ENCODE results near the gene SOWAHA.
A peak's percentile ranks its signal among the peaks of the same experiment; 100 is the strongest.

Gene SOWAHA

GRCh38 chr5:132807163-132807838 is 5.8 kb upstream of the SOWAHA start:
- no peak for DNase-seq (ENCODE audit: low read depth)
- no peak overlapping the region for H3K4me3 ChIP-seq (ENCODE audit: low read length)
- no peak for TF ChIP-seq CTCF (IDR thresholded peaks at IDR 0.05; ENCODE audit: insufficient read depth, low read depth, low read length, missing control alignments)

- TF ChIP-seq CTCF (IDR thresholded peaks at IDR 0.05; ENCODE audit: insufficient read depth, low read depth, low read length, missing control alignments), result no peak
- no peak overlapping the region for H3K4me3 ChIP-seq (ENCODE audit: low read length)
Observed at GRCh38 chr5:132808448-132808847, 4.7 kb upstream of the SOWAHA start.

GRCh38 chr5:132808866-132809265 is 4.2 kb upstream of the SOWAHA start:
- no peak overlapping the region for H3K4me3 ChIP-seq (ENCODE audit: low read length)
- no peak for TF ChIP-seq CTCF (IDR thresholded peaks at IDR 0.05; ENCODE audit: insufficient read depth, low read depth, low read length, missing control alignments)
- DNase-seq (ENCODE audit: low read depth), result peak; percentile 42

More at GRCh38 chr5:132808448-132808847, 4.7 kb upstream of the SOWAHA start:
- peak; percentile 18 for DNase-seq (ENCODE audit: low read depth)

- DNase-seq (ENCODE audit: low read depth), result no peak
- H3K4me3 ChIP-seq (ENCODE audit: low read length), result no peak overlapping the region
- TF ChIP-seq CTCF (IDR thresholded peaks at IDR 0.05; ENCODE audit: insufficient read depth, low read depth, low read length, missing control alignments), result no peak
Observed at GRCh38 chr5:132810605-132811004, 2.5 kb upstream of the SOWAHA start.

- no peak overlapping the region for H3K4me3 ChIP-seq (ENCODE audit: low read length)
- DNase-seq (ENCODE audit: low read depth), result no peak
- TF ChIP-seq CTCF (IDR thresholded peaks at IDR 0.05; ENCODE audit: insufficient read depth, low read depth, low read length, missing control alignments), result no peak
Observed at GRCh38 chr5:132812123-132812765, 858 bp upstream of the SOWAHA start.

GRCh38 chr5:132813599-132814502 is 749 bp downstream of the SOWAHA start:
- no peak for TF ChIP-seq CTCF (IDR thresholded peaks at IDR 0.05; ENCODE audit: insufficient read depth, low read depth, low read length, missing control alignments)
- no peak overlapping the region for H3K4me3 ChIP-seq (ENCODE audit: low read length)
- DNase-seq (ENCODE audit: low read depth), result peak; percentile 47
